H9 (cell line): ENCODE data around the gene ATP1A4. TPM values are rescaled to one million over a fixed set of nuclear protein-coding genes. Genes with fewer than 3 reads are reported as not detected.

Experiments used
- DNase-seq: peaks from one replicate; pipeline ENCODE4 v3.0.0-alpha.2; 2017
- H2AFZ ChIP-seq: one replicate; pipeline ENCODE4 v1.6.1; 2013; ENCODE audit warnings: mild to moderate bottlenecking, low read length, control low read depth, moderate library complexity
- H2AK5ac ChIP-seq: 2 replicates; pipeline ENCODE4 v1.6.1; 2013; ENCODE audit warnings: low read length, control low read depth, mixed read lengths; ENCODE audit not compliant: insufficient read length
- H2BK120ac ChIP-seq: one replicate; pipeline ENCODE4 v1.6.1; 2013; ENCODE audit warnings: low read depth, mild to moderate bottlenecking, low read length, control low read depth, inconsistent platforms; ENCODE audit not compliant: poor library complexity, severe bottlenecking
- H2BK12ac ChIP-seq: 2 replicates; pipeline ENCODE4 v1.6.1; 2013; ENCODE audit warnings: low read length, control low read depth, mixed read lengths, low read depth; ENCODE audit not compliant: insufficient read length
- H2BK15ac ChIP-seq: 2 replicates; pipeline ENCODE4 v1.6.1; 2013; ENCODE audit warnings: low read depth, low read length, control low read depth
- H2BK20ac ChIP-seq: one replicate; pipeline ENCODE4 v1.6.1; 2013; ENCODE audit warnings: low read depth, mild to moderate bottlenecking, low read length, control low read depth, inconsistent platforms; ENCODE audit not compliant: poor library complexity, severe bottlenecking
- H2BK5ac ChIP-seq: 2 replicates; pipeline ENCODE4 v1.6.1; 2013; ENCODE audit warnings: low read length, control low read depth, mixed read lengths; ENCODE audit not compliant: insufficient read length
- H3K14ac ChIP-seq: 2 replicates; pipeline ENCODE4 v1.6.1; 2013; ENCODE audit warnings: low read length, control low read depth; ENCODE audit not compliant: insufficient read depth
- H3K18ac ChIP-seq: 2 replicates; pipeline ENCODE4 v1.6.1; 2013; ENCODE audit warnings: low read depth, mild to moderate bottlenecking, mixed read lengths, low read length, control low read depth; ENCODE audit not compliant: insufficient read length
- H3K23ac ChIP-seq: 2 replicates; pipeline ENCODE4 v1.6.1; 2013; ENCODE audit warnings: low read length, control low read depth, mixed read lengths, low read depth; ENCODE audit not compliant: insufficient read length
- H3K23me2 ChIP-seq: 2 replicates; pipeline ENCODE4 v1.6.1; 2013; ENCODE audit warnings: low read depth, mild to moderate bottlenecking, mixed read lengths, low read length, control low read depth; ENCODE audit not compliant: insufficient read length, poor library complexity, severe bottlenecking
- H3K27ac ChIP-seq: 2 replicates; pipeline ENCODE4 v1.5.1; 2013; ENCODE audit warnings: low read length, control low read depth, mixed read lengths, low read depth; ENCODE audit not compliant: insufficient read length
- H3K27me3 ChIP-seq: 2 replicates; pipeline ENCODE4 v1.6.1; 2013; ENCODE audit warnings: low read length, control low read depth, inconsistent platforms; ENCODE audit not compliant: insufficient read depth
- H3K4ac ChIP-seq: 2 replicates; pipeline ENCODE4 v1.6.1; 2013; ENCODE audit warnings: low read depth, mild to moderate bottlenecking, control low read depth, inconsistent platforms, low read length, moderate library complexity
- H3K4me1 ChIP-seq: 2 replicates; pipeline ENCODE4 v1.6.1; 2013; ENCODE audit warnings: low read length, control low read depth, inconsistent platforms; ENCODE audit not compliant: insufficient read depth
- H3K4me2 ChIP-seq: 2 replicates; pipeline ENCODE4 v1.6.1; 2013; ENCODE audit warnings: low read length, control low read depth, mixed read lengths; ENCODE audit not compliant: insufficient read length, insufficient read depth
- H3K56ac ChIP-seq: 2 replicates; pipeline ENCODE4 v1.6.1; 2013; ENCODE audit warnings: low read depth, mild to moderate bottlenecking, mixed read lengths, low read length, control low read depth; ENCODE audit not compliant: insufficient read length
- H3K79me1 ChIP-seq: 2 replicates; pipeline ENCODE4 v1.6.1; 2013; ENCODE audit warnings: low read depth, mild to moderate bottlenecking, moderate library complexity, low read length, control low read depth, inconsistent platforms; ENCODE audit not compliant: insufficient read depth, poor library complexity, severe bottlenecking
- H3K79me2 ChIP-seq: 2 replicates; pipeline ENCODE4 v1.6.1; 2013; ENCODE audit warnings: low read length, control low read depth, inconsistent platforms; ENCODE audit not compliant: insufficient read depth
- H3K9ac ChIP-seq: 2 replicates; pipeline ENCODE4 v1.6.1; 2013; ENCODE audit warnings: low read length, control low read depth, mixed read lengths; ENCODE audit not compliant: insufficient read length; ENCODE audit errors: extremely low read depth
- H3K9me3 ChIP-seq: one replicate; pipeline ENCODE4 v1.6.1; 2013; ENCODE audit warnings: low read depth, low read length, inconsistent platforms; ENCODE audit not compliant: control insufficient read depth
- H3T11ph ChIP-seq: one replicate; pipeline ENCODE4 v1.6.1; 2013; ENCODE audit warnings: mild to moderate bottlenecking, low read length, control low read depth, inconsistent platforms
- H4K20me1 ChIP-seq: one replicate; pipeline ENCODE4 v1.6.1; 2013; ENCODE audit not compliant: control insufficient read depth, insufficient read length, insufficient read depth
- H4K5ac ChIP-seq: 2 replicates; pipeline ENCODE4 v1.6.1; 2013; ENCODE audit warnings: low read depth, mild to moderate bottlenecking, mixed read lengths, low read length, control low read depth; ENCODE audit not compliant: insufficient read length
- H4K8ac ChIP-seq: replicated peaks from 2 replicates; pipeline ENCODE4 v1.6.1; 2013; ENCODE audit warnings: low read length, control low read depth, mixed read lengths, low read depth; ENCODE audit not compliant: insufficient read length
- H4K91ac ChIP-seq: 2 replicates; pipeline ENCODE4 v1.6.1; 2013; ENCODE audit warnings: low read depth, mild to moderate bottlenecking, moderate library complexity, mixed read lengths, low read length, control low read depth; ENCODE audit not compliant: insufficient read length
- H3K27ac Mint-ChIP-seq, 3 experiments: 2 replicates in 2 of 3; 3 replicates in 1 of 3; pipeline ENCODE4 v1.8.0; 2020 to 2021; ENCODE audit warnings: mixed read lengths in 3 of 3, mild to moderate bottlenecking in 1 of 3, moderate library complexity in 1 of 3
- H3K27me3 Mint-ChIP-seq: 2 replicates; pipeline ENCODE4 v1.8.0; 2021; ENCODE audit warnings: low read depth, mild to moderate bottlenecking, moderate library complexity, mixed read lengths
- H3K36me3 Mint-ChIP-seq, 3 experiments: 2 replicates in 2 of 3; 3 replicates in 1 of 3; pipeline ENCODE4 v1.8.0; 2020 to 2021; ENCODE audit warnings: low read depth in 3 of 3, mixed read lengths in 3 of 3; ENCODE audit not compliant: insufficient read depth in 1 of 3
- H3K4me1 Mint-ChIP-seq, 2 experiments: 2 replicates each; pipeline ENCODE4 v1.8.0; 2020; ENCODE audit warnings: mixed read lengths in 2 of 2
- H3K4me3 Mint-ChIP-seq, 2 experiments: 2 replicates in 1 of 2; 3 replicates in 1 of 2; pipeline ENCODE4 v1.8.0; 2020 to 2021; ENCODE audit warnings: mild to moderate bottlenecking in 2 of 2, mixed read lengths in 2 of 2, moderate library complexity in 1 of 2
- H3K9me3 Mint-ChIP-seq, 2 experiments: 2 replicates in 1 of 2; 3 replicates in 1 of 2; pipeline ENCODE4 v1.8.0; 2020; ENCODE audit warnings: mild to moderate bottlenecking in 2 of 2, mixed read lengths in 2 of 2, moderate library complexity in 1 of 2
- CTCF ChIP-seq: fragments of 200-600 bp; sonication (generic); conservative IDR thresholded peaks from 3 replicates; pipeline ENCODE4 v1.8.0; 2021; ENCODE audit warnings: antibody characterized with exemption, mild to moderate bottlenecking
- WGBS: extraction: QIAGEN DNeasy Blood & Tissue Kit; methylation state at CpG from one replicate; pipeline ENCODE4 v1.1.7; 2013; ENCODE audit warnings: missing lambda C conversion rate, low lambda C conversion rate, mixed read lengths; ENCODE audit not compliant: insufficient read length; ENCODE audit errors: extremely low coverage; 5-methylcytosine and 5-hydroxymethylcytosine counted together
- total RNA-seq: library from RNA; stranded (reverse); gene quantifications from 2 replicates; pipeline ENCODE4 v1.2.1, GENCODE V29; 2021

Gene ATP1A4
- total RNA-seq, 1 experiment from 2014 or later: 0.20 TPM

- Histone ChIP-seq H3K18ac (no peak overlapping the region), H3K4ac (no peak overlapping the region), H3K79me1 (no peaks in the 10 kb centered on the region), H3K27ac (no peak overlapping the region), H3K14ac (no peak overlapping the region), H3K79me2 (no peaks in the 10 kb centered on the region), H3K9me3 (no peaks in the 10 kb centered on the region), H3K56ac (no peak overlapping the region), H3K4me2 (no peak overlapping the region), H4K20me1 (no peaks in the 10 kb centered on the region), H3K9ac (no peak overlapping the region), H2AK5ac (no peak overlapping the region), H2BK120ac (no peak overlapping the region), H3T11ph (no peak overlapping the region), H3K23me2 (no peaks in the 10 kb centered on the region), H2BK15ac (no peak overlapping the region), H2BK20ac (no peak overlapping the region), H2AFZ (no peak overlapping the region), H2BK5ac (no peak overlapping the region), H4K5ac (no peak overlapping the region), H3K23ac (no peak overlapping the region), H2BK12ac (no peak overlapping the region), H3K4me1 (no peaks in the 10 kb centered on the region; the same call in 1 of the 2 replicates), H4K8ac (no peak overlapping the region), H3K27me3 (no peaks in the 10 kb centered on the region), H4K91ac (no peak overlapping the region)
- no CpG with 5 or more reads among the region's 7 CpGs for WGBS
- TF ChIP-seq CTCF: no peak
- Mint-ChIP-seq H3K4me1 (peaks cover 9 to 13% of the 10 kb centered on the region in 2 experiments; a peak in 3 of 4 replicates), H3K36me3 (no peaks in the 10 kb centered on the region), H3K9me3 (no peaks in the 10 kb centered on the region), H3K27ac (peak overlapping the region in 1 of 3 experiments; percentile 12; a peak in 2 of 7 replicates), H3K27me3 (peaks cover 22% of the 10 kb centered on the region), H3K4me3 (no peak overlapping the region; a peak in 1 of 5 replicates)
- no peak for DNase-seq
Observed at GRCh38 chr1:160186246-160186645, 34.8 kb downstream of the ATP1A4 start.
